ENCODE results near the gene SPOP. TPM values are rescaled to one million over a fixed set of nuclear protein-coding genes. Genes with fewer than 3 reads are reported as not detected.

SPOP gene
- total RNA-seq, 1 donor from 2014 or later, result 48.6 TPM

- H2AFZ ChIP-seq (ENCODE audit: low read depth, low read length), result no peak overlapping the region
- H3K36me3 ChIP-seq (ENCODE audit: insufficient read depth, low read length), result peaks cover 41% of the 10 kb centered on the region
- Mint-ChIP-seq H3K36me3 (ENCODE audit: low read depth, unreplicated experiment) (peaks cover 20% of the 10 kb centered on the region), H3K4me3 (ENCODE audit: unreplicated experiment) (no peak overlapping the region), H3K4me1 (ENCODE audit: low read depth, unreplicated experiment) (peaks cover 7% of the 10 kb centered on the region), H3K27ac (ENCODE audit: unreplicated experiment) (no peak overlapping the region), H3K9me3 (ENCODE audit: unreplicated experiment) (no peaks in the 10 kb centered on the region), H3K27me3 (ENCODE audit: low read depth, unreplicated experiment) (no peaks in the 10 kb centered on the region)
- no peak overlapping the region for H3K4me3 ChIP-seq (ENCODE audit: insufficient read depth, low read depth, low read length)
- H4K20me1 ChIP-seq (ENCODE audit: insufficient read depth, low read length), result no peaks in the 10 kb centered on the region
- FAIRE-seq, result no peak
- H3K9ac ChIP-seq (ENCODE audit: low read length), result no peak overlapping the region
- H3K27me3 ChIP-seq (ENCODE audit: insufficient read depth, low read length), result no peaks in the 10 kb centered on the region
- no peaks in the 10 kb centered on the region for H3K9me3 ChIP-seq (ENCODE audit: insufficient read depth, low read depth, low read length)
- no peaks in the 10 kb centered on the region for H3K79me2 ChIP-seq (ENCODE audit: insufficient read depth, low read length)
- no peak for TF ChIP-seq EZH2 (IDR thresholded peaks at IDR 0.05; ENCODE audit: insufficient read depth, low read length)
- TF ChIP-seq CTCF (IDR thresholded peaks at IDR 0.05; ENCODE audit: insufficient read depth, low read depth, low read length), result no peak
- H3K4me1 ChIP-seq (ENCODE audit: insufficient read depth, low read length), result peaks cover 7% of the 10 kb centered on the region
- no peak overlapping the region for H3K27ac ChIP-seq (ENCODE audit: low read depth, low read length)
- DNase-seq (ENCODE audit: low read depth), result no peak
- no peak overlapping the region for H3K4me2 ChIP-seq (ENCODE audit: low read length)
Observed at GRCh38 chr17:49597928-49598655, 79.8 kb downstream of the SPOP start.

- Histone ChIP-seq H3K9me3 (ENCODE audit: insufficient read depth, low read depth, low read length) (no peaks in the 10 kb centered on the region), H3K27ac (ENCODE audit: low read depth, low read length) (no peak overlapping the region), H3K4me1 (ENCODE audit: insufficient read depth, low read length) (peaks cover 7% of the 10 kb centered on the region), H3K79me2 (ENCODE audit: insufficient read depth, low read length) (no peaks in the 10 kb centered on the region), H3K4me2 (ENCODE audit: low read length) (no peak overlapping the region), H3K4me3 (ENCODE audit: insufficient read depth, low read depth, low read length) (no peak overlapping the region), H2AFZ (ENCODE audit: low read depth, low read length) (no peak overlapping the region), H3K27me3 (ENCODE audit: insufficient read depth, low read length) (no peaks in the 10 kb centered on the region), H4K20me1 (ENCODE audit: insufficient read depth, low read length) (no peaks in the 10 kb centered on the region), H3K36me3 (ENCODE audit: insufficient read depth, low read length) (peaks cover 38% of the 10 kb centered on the region), H3K9ac (ENCODE audit: low read length) (no peak overlapping the region)
- Mint-ChIP-seq H3K9me3 (ENCODE audit: unreplicated experiment) (no peaks in the 10 kb centered on the region), H3K4me1 (ENCODE audit: low read depth, unreplicated experiment) (peaks cover 7% of the 10 kb centered on the region), H3K36me3 (ENCODE audit: low read depth, unreplicated experiment) (peaks cover 20% of the 10 kb centered on the region), H3K27me3 (ENCODE audit: low read depth, unreplicated experiment) (no peaks in the 10 kb centered on the region), H3K4me3 (ENCODE audit: unreplicated experiment) (no peak overlapping the region), H3K27ac (ENCODE audit: unreplicated experiment) (no peak overlapping the region)
- FAIRE-seq (no peak), DNase-seq (ENCODE audit: low read depth) (no peak)
- TF ChIP-seq EZH2 (IDR thresholded peaks at IDR 0.05; ENCODE audit: insufficient read depth, low read length) (no peak), CTCF (IDR thresholded peaks at IDR 0.05; ENCODE audit: insufficient read depth, low read depth, low read length) (no peak)
Observed at GRCh38 chr17:49597436-49597835, 80.5 kb downstream of the SPOP start.

DNA sequence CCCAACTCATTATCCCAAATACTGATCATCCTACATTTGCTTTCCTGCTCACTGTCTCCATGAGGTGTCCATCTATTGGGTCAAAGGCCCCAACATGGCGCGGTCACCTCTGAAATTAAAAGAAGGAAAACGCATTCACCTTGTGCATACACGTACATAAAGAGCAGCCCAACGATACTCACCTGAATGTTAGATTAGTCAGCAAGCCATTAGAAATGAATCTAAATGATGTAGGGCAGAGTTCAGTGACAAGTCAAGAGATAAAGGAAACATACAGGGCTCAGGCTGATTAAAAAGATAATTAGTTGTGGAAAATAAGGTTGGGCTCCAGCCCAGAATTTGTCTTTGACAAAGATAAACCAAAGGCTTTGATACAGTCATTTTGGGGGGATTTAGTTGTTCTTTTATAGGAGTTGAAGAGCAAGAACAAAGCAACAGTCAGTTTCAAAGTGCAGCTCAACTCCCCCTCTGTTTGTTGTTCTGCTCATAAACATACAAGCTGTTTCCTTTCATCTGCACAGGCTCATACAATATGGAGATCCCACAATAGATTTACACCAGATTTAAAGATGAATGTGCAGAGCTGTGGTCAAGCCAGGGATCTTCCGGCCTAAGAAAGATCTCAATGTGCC, 81.2 kb downstream of the SPOP start:
- H3K27me3 Mint-ChIP-seq (ENCODE audit: low read depth, unreplicated experiment), result no peaks in the 10 kb centered on the region
- Histone ChIP-seq H3K36me3 (ENCODE audit: insufficient read depth, low read length) (peaks cover 33% of the 10 kb centered on the region), H4K20me1 (ENCODE audit: insufficient read depth, low read length) (no peaks in the 10 kb centered on the region), H3K9me3 (ENCODE audit: insufficient read depth, low read depth, low read length) (no peaks in the 10 kb centered on the region), H3K79me2 (ENCODE audit: insufficient read depth, low read length) (no peaks in the 10 kb centered on the region), H3K27me3 (ENCODE audit: insufficient read depth, low read length) (no peaks in the 10 kb centered on the region), H3K27ac (ENCODE audit: low read depth, low read length) (no peak overlapping the region), H3K9ac (ENCODE audit: low read length) (no peak overlapping the region), H3K4me2 (ENCODE audit: low read length) (no peak overlapping the region), H3K4me3 (ENCODE audit: insufficient read depth, low read depth, low read length) (no peak overlapping the region), H3K4me1 (ENCODE audit: insufficient read depth, low read length) (peaks cover 7% of the 10 kb centered on the region), H2AFZ (ENCODE audit: low read depth, low read length) (no peak overlapping the region)
- H3K36me3 Mint-ChIP-seq (ENCODE audit: low read depth, unreplicated experiment), result peaks cover 25% of the 10 kb centered on the region
- no peak for FAIRE-seq
- DNase-seq (ENCODE audit: low read depth), result no peak
- H3K27ac Mint-ChIP-seq (ENCODE audit: unreplicated experiment), result no peak overlapping the region
- no peak overlapping the region for H3K4me3 Mint-ChIP-seq (ENCODE audit: unreplicated experiment)
- TF ChIP-seq EZH2 (IDR thresholded peaks at IDR 0.05; ENCODE audit: insufficient read depth, low read length) (no peak), CTCF (IDR thresholded peaks at IDR 0.05; ENCODE audit: insufficient read depth, low read depth, low read length) (no peak)
- no peaks in the 10 kb centered on the region for H3K9me3 Mint-ChIP-seq (ENCODE audit: unreplicated experiment)
- H3K4me1 Mint-ChIP-seq (ENCODE audit: low read depth, unreplicated experiment), result peaks cover 7% of the 10 kb centered on the region
